Neural crest cell (in vitro differentiated cells): ENCODE data around the gene TSPAN18. TPM values are rescaled to one million over a fixed set of nuclear protein-coding genes. Genes with fewer than 3 reads are reported as not detected.

Experiments
- DNase-seq: peaks from one replicate; pipeline ENCODE4 v3.0.0; 2021; ENCODE audit warnings: low read depth, mixed read lengths, low spot score
- H3K27ac Mint-ChIP-seq: one replicate; pipeline ENCODE4 v1.8.0; 2021; ENCODE audit warnings: mild to moderate bottlenecking, mixed read lengths; ENCODE audit not compliant: unreplicated experiment
- H3K27me3 Mint-ChIP-seq: 2 replicates; pipeline ENCODE4 v1.8.0; 2021; ENCODE audit warnings: low read depth, mild to moderate bottlenecking, mixed read lengths
- H3K36me3 Mint-ChIP-seq: 2 replicates; pipeline ENCODE4 v1.8.0; 2021; ENCODE audit warnings: low read depth, mild to moderate bottlenecking, mixed read lengths
- H3K4me1 Mint-ChIP-seq: 2 replicates; pipeline ENCODE4 v1.8.0; 2021; ENCODE audit warnings: mixed read lengths
- H3K4me3 Mint-ChIP-seq: one replicate; pipeline ENCODE4 v1.8.0; 2021; ENCODE audit warnings: mild to moderate bottlenecking, mixed read lengths
- H3K9me3 Mint-ChIP-seq: 2 replicates; pipeline ENCODE4 v1.8.0; 2021; ENCODE audit warnings: mixed read lengths
- total RNA-seq: library from RNA; stranded (reverse); gene quantifications from 2 replicates; pipeline ENCODE4 v1.2.1, GENCODE V29; 2021
- TF ChIP-seq, protein P1 (sequence below): fragments of 200-600 bp; sonication (generic); conservative IDR thresholded peaks from 2 replicates; pipeline ENCODE4 v1.5.0; 2021; ENCODE audit warnings: antibody characterized with exemption, mild to moderate bottlenecking

The TSPAN18 gene
- total RNA-seq, 1 donor from 2014 or later, result 125 TPM

DNA sequence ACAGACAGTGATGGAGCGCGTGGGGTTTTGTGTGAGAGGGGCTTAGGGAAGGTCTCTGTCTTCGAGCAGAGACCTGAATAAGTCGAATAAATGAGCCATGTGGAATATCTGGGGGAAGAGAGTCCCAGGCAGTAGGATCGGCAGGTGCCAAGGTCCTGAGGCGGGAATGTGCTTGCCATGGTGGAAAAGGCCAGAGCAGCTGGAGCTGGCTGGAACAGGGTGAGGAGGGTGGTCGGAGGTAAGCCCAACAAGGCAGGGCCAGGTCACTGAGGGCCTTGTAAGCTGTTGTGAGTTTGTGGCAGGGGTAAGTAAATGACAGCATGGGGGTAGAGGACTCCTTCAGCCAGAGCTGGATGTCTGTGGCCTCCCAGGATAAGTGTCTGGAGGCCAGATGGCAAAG lies 152.7 kb downstream of the TSPAN18 start:
- DNase-seq, result no peak
- Mint-ChIP-seq H3K9me3 (no peaks in the 10 kb centered on the region), H3K27me3 (no peaks in the 10 kb centered on the region), H3K27ac (no peak overlapping the region), H3K4me1 (peaks cover 40% of the 10 kb centered on the region), H3K4me3 (no peak overlapping the region), H3K36me3 (no peaks in the 10 kb centered on the region)
- TF ChIP-seq, protein P1, sequence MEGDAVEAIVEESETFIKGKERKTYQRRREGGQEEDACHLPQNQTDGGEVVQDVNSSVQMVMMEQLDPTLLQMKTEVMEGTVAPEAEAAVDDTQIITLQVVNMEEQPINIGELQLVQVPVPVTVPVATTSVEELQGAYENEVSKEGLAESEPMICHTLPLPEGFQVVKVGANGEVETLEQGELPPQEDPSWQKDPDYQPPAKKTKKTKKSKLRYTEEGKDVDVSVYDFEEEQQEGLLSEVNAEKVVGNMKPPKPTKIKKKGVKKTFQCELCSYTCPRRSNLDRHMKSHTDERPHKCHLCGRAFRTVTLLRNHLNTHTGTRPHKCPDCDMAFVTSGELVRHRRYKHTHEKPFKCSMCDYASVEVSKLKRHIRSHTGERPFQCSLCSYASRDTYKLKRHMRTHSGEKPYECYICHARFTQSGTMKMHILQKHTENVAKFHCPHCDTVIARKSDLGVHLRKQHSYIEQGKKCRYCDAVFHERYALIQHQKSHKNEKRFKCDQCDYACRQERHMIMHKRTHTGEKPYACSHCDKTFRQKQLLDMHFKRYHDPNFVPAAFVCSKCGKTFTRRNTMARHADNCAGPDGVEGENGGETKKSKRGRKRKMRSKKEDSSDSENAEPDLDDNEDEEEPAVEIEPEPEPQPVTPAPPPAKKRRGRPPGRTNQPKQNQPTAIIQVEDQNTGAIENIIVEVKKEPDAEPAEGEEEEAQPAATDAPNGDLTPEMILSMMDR, result no peak

DNA sequence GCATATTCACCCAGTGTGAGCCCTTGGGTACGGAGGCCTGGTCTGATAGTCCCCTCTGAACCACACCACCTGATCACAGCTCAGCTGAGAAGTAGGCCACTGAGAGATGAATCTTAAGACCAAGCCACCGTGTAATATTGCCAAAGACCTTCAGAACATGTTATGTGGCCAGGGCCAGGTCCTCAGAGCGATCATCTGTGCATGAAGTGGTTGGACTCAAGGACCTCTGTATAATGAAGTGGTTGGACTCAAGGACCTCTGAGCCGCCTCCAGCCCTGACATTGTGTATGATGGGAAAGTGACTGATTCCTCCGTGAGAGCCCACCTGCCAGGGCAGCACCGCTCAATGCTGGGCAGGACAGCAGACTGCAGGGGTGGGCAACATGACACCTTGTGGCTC lies 153.7 kb downstream of the TSPAN18 start:
- no peaks in the 10 kb centered on the region for H3K36me3 Mint-ChIP-seq
- no peaks in the 10 kb centered on the region for H3K27me3 Mint-ChIP-seq
- DNase-seq, result no peak
- peak overlapping the region; percentile 54 for H3K27ac Mint-ChIP-seq
- no peak overlapping the region for H3K4me3 Mint-ChIP-seq
- no peaks in the 10 kb centered on the region for H3K9me3 Mint-ChIP-seq
- peaks cover 51% of the 10 kb centered on the region for H3K4me1 Mint-ChIP-seq
- TF ChIP-seq, protein P1, result no peak

DNA sequence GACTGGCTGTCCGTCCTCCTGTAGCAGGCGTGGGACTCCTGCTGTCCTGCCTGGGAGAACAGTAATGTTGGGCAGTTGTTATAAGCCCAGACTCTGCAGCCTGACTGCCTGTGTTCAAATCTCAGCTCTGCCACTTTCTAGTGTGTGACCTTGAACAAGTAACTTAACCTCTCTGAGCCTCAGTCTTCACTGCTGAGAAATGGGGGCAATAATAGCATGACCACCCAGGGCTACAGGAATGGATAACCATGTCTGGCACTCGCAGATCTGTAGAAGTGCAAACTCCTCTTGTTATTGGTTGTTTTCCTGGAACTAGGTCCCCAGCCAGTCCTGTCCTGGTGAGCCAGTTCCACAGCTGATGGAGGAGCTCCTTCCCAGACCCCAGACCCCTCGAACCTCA lies 154.2 kb downstream of the TSPAN18 start:
- Mint-ChIP-seq H3K27ac (no peak overlapping the region), H3K4me3 (no peak overlapping the region), H3K9me3 (no peaks in the 10 kb centered on the region), H3K27me3 (no peaks in the 10 kb centered on the region), H3K4me1 (peaks cover 52% of the 10 kb centered on the region), H3K36me3 (no peaks in the 10 kb centered on the region)
- TF ChIP-seq, protein P1, result no peak
- no peak for DNase-seq

- DNase-seq, result no peak
- Mint-ChIP-seq H3K4me1 (peaks cover 57% of the 10 kb centered on the region), H3K9me3 (no peaks in the 10 kb centered on the region), H3K27me3 (no peaks in the 10 kb centered on the region), H3K4me3 (no peak overlapping the region), H3K36me3 (no peaks in the 10 kb centered on the region), H3K27ac (peak overlapping the region; percentile 27)
- TF ChIP-seq, protein P1, result no peak
Measured at GRCh38 chr11:44883277-44883676, 156.5 kb downstream of the TSPAN18 start.

- Mint-ChIP-seq H3K9me3 (no peaks in the 10 kb centered on the region), H3K4me1 (peaks cover 62% of the 10 kb centered on the region), H3K27ac (no peak overlapping the region), H3K27me3 (no peaks in the 10 kb centered on the region), H3K4me3 (no peak overlapping the region), H3K36me3 (no peaks in the 10 kb centered on the region)
- no peak for DNase-seq
- TF ChIP-seq, protein P1, result no peak
Measured at GRCh38 chr11:44884056-44884455, 157.3 kb downstream of the TSPAN18 start.
